GM19395 (cell line): ENCODE results near the gene PDZRN3.

Source experiments
- ATAC-seq: cut with Tn5 transposase; IDR thresholded peaks from one replicate; pipeline ENCODE4 v1.9.1; 2021; ENCODE audit warnings: mild to moderate bottlenecking, moderate library complexity; ENCODE audit not compliant: unreplicated experiment

PDZRN3 gene

GRCh38 chr3:73623346-73623745 is 1.4 kb downstream of the PDZRN3 start:
- no peak for ATAC-seq

- no peak for ATAC-seq
Measured at GRCh38 chr3:73622091-73622805, 2.5 kb downstream of the PDZRN3 start.

DNA sequence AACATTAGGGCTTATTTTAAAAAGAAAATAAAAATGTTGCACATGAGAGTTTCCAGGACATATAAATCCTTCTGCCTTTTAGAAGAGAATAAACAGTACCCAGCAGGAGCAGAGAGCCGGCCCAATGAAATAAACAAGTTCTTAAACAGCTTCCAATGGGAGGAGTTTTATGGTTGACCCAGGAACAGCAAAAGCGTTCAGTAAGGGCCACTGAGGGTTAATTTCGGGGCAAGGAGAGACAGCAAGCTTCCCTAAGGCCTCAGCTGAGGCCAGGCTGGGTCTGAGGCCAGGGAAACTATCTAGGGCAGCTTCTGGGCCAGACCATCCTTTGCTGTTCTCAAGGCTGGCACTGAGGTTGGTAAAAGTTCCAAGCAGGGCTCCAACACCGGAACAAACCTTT is 3.4 kb downstream of the PDZRN3 start:
- ATAC-seq, result no peak

DNA sequence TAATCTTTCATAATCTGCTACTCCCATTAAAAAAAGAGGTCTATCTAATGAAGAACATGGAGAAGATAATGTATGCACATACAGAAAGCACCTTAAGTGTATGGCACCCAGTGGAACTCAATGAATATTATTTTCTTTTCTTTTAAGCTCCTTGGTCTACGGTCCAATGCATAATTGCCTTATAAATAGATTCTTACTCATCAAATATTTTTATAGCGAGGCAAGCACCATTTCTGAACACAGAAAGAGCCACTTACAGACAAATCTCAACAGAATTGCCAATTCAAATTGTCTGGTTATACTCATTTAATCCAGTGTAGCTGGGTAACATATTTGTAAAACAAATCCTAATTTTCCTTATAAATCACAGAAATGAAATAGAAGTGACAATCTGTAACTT is 6.3 kb downstream of the PDZRN3 start:
- ATAC-seq, result no peak

- ATAC-seq, result no peak
Measured at GRCh38 chr3:73616056-73616455, 8.7 kb downstream of the PDZRN3 start.

DNA sequence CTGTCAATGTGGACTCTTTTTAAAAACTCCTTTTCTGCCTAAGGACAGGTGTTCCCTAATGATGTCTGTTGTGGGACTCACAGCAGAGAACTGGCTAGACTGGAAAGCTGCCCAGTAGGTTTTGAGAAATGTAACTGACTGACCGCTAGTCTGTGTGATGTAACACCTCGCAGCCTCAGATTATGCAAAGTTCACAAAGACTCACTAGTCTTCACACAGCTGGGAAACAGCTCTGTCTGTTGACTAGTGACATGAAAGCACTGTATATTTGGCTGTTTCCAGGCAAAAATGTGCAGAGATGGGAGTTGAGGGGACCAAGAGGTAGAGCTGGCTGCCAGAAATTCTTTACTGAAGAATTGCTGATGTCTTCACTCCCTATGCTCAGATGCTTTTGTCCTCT is 10.3 kb downstream of the PDZRN3 start:
- no peak for ATAC-seq

DNA sequence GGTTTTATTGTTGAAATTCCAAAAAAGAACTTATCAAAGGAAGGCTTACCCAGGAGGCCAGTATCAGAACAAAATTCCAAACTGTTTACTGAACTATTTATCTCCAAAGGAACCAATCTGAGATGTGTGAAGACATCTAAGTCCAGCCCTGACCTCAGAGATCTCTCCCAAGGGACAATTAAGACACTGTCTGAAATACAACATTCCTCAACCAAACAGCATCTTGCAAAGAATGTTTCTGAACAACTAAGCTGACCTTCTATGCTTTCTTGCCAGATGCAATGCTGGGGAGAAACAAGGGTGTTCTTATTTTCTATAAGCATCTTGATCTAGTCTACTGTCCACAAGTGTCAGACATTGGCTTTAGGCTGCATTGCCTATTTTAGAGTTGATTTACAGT is 13.6 kb downstream of the PDZRN3 start:
- ATAC-seq, result no peak

DNA sequence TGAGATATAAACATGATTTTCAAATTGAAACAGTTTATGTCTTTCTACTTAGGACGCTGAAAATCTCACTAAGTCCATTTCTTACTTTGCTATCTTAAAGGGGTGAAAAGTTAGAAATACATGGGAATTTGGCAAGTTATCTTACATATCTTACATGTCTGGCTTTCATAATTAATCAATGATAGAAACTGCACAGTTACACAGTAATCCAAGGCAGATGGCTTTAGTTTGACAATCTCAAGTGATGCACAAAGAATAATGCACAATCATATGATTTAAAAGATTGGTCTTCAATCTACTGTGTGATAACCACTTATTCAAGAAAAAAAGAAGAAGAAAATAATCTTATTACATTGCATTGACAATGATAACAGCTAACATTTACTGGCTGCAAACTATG is 14.2 kb downstream of the PDZRN3 start:
- ATAC-seq, result no peak

DNA sequence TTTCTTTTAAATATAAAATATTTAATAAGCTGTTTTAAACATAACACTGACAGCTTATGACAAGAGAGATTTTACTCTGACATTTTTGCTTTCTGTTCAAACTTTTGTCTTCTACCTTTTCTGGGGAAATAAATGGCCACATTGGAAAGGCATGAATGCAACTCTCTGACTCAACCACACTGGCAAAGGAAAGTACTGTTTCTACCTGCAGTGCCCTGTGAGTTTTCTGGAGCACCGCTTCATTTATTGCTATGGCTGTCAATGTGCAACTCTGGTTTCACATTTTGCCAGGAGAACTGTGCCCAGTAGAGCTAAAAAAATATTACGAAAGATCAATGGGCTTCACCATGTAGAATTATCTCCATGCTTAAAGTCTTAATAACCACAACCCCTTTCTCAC is 15.1 kb downstream of the PDZRN3 start:
- ATAC-seq, result no peak

GRCh38 chr3:73609315-73609641 is 15.5 kb downstream of the PDZRN3 start:
- ATAC-seq, result no peak

- ATAC-seq, result no peak
Measured at GRCh38 chr3:73608456-73609314, 16.1 kb downstream of the PDZRN3 start.

DNA sequence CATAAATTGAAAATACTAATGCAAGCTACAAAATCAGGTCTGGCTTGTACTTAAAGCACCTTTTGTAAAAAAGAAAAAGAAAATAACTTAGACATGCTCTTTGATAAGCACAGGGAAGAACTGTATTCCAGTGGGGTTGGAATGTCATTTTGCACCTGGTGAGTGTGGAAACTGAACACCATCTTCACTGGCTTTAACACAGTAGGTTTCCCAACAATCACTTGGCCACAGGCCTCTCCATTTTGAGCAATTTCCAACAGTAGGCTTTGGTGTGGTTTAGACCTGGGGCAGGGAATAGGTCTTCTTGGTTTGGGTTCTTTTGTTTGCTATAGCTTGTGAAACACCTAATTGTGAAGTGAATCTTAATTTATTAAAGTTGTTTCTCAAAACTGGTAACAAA is 18.9 kb downstream of the PDZRN3 start:
- no peak for ATAC-seq

DNA sequence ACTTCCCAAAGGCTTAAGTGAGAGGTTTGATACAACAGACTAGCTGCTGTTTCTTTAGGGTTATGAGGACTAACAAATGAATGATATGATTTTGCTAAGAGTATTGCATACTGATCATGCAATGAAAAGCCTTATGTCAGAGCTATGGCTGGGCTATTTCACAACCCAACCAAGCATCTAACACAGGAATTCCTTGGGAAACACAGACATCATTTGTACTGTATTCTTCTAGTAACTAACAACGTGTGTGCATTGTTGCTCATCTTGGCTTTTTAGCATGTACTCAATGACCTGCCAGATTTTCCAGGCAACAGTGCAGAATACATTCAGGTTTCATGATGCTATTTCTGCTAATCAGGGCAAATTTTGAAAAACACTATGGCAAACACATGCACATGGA is 19.3 kb downstream of the PDZRN3 start:
- no peak for ATAC-seq

GRCh38 chr3:73604451-73604850 is 20.3 kb downstream of the PDZRN3 start:
- ATAC-seq, result no peak

DNA sequence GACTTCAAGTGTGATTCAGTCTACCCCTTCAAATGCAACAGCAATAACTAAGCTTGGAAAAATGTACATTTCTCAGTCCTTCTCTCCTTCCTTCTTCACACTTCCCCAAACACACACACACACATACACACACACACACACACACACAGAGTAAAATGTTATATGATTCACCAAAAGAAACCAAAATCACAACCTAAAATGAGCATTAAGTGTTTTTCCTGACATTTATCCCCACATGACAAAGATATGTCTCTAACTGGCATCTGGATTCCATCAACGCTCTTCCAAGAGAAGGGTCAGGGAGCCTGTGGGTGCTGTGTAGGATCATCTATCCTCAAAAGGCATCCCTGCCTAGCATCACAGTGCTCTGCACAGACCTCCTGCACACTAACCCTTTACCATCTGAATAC is 21.0 kb downstream of the PDZRN3 start:
- no peak for ATAC-seq

DNA sequence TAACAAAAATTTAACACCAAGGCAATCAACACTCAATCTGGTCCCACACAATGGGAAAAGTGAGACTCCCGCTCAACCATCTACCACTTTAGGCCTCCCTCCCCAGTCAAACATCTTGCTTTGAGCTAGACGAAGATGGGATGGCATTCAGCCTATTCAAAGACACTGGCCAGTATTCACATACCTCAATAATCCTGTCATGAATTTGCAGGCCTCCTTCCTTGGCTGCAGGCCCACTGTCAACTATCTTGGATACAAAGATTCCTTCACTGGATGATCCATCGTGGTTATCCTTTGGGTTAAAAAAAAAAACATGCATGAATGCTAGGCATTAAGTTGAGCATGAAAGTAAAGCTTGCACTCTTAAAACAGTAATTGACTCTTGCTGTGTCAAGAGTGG is 22.6 kb downstream of the PDZRN3 start:
- no peak for ATAC-seq

- no peak for ATAC-seq
Measured at GRCh38 chr3:73601481-73601880, 23.3 kb downstream of the PDZRN3 start.

- ATAC-seq, result no peak
Measured at GRCh38 chr3:73601011-73601410, 23.7 kb downstream of the PDZRN3 start.

DNA sequence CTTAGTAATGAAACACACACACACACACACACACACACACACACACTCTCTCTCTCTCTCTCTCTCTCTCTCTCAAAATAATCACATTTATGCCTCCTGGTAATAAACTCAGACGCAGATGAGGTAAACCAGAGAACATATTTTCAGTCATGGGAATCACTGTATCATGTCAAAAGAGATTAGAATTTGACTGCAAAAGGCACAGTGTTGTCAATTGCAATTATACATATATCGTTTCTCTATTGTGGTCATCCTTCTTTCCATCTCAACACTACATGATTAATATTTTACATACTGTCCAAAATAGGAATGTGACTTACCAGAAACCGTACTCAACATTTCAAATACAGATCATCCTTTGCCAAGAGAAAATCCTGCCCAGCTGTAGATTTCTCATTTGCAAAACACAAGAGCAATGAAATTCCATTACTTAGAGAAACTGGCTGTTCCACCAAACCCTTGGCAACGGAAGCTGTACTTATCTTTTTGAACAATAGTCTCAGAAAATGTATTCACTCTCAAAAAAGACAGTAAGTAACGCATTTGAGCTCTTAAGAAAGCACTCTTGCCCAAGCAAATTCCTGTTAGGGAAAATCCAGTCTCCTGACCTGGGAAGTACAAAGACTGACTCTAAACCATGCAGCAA is 24.3 kb downstream of the PDZRN3 start:
- ATAC-seq, result no peak

DNA sequence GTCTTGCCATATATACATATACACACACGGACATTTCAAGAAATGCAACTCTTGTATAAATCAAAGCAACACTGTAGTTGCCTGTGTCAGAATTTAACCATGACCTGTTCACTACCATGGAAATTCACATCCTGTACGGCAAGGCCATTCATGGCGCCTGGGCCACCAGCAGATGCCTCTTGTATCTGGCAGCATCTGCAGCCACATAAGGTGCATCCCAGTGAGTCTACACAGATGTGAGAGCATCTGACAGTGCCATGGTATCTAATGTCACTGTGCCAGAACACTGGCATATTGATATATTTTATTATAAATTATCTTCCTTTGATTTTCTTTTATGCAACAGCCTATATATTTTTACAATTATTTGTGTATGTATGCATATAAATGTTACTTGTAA is 25.1 kb downstream of the PDZRN3 start:
- no peak for ATAC-seq

GRCh38 chr3:73597476-73597875 is 27.3 kb downstream of the PDZRN3 start:
- ATAC-seq, result no peak
